HUDEP-2 (cell line): ENCODE measurements around the gene CCDC137.

Experiments used
- DNase-seq, 76 experiments: peaks; one replicate each; lab custom pipeline; 2025; ENCODE audit not compliant: unreplicated experiment in 76 of 76; lab: John Stamatoyannopoulos, UW

The CCDC137 gene

GRCh38 chr17:81697261-81698044 is 30.9 kb downstream of the CCDC137 start:
- no peak for DNase-seq

- no peak for DNase-seq
Measured at GRCh38 chr17:81700353-81701287, 34.1 kb downstream of the CCDC137 start.

GRCh38 chr17:81701288-81702071 is 34.9 kb downstream of the CCDC137 start:
- peak in 47 of 76 experiments; percentile 7 to 67 (median 36) for DNase-seq

- DNase-seq, result peak in 74 of 76 experiments; percentile 35 to 93 (median 82)
Measured at GRCh38 chr17:81702934-81703746, 36.6 kb downstream of the CCDC137 start, which contains the start of gene MRPL12. Gene MRPL12, plus strand, starts transcription at chr17:81703367. Its CDS starts 135 bp downstream, at chr17:81703502.

- DNase-seq, result peak in 3 of 76 experiments; percentile 14 to 37 (median 24)
Measured at GRCh38 chr17:81703747-81704654, 37.5 kb downstream of the CCDC137 start.

- no peak for DNase-seq
Measured at GRCh38 chr17:81705518-81706231, 39.1 kb downstream of the CCDC137 start.

- no peak for DNase-seq
Measured at GRCh38 chr17:81706232-81706611, 39.7 kb downstream of the CCDC137 start.

- DNase-seq, result no peak
Measured at GRCh38 chr17:81706757-81707624, 40.5 kb downstream of the CCDC137 start.

GRCh38 chr17:81707725-81708646 is 41.4 kb downstream of the CCDC137 start:
- no peak for DNase-seq

GRCh38 chr17:81708739-81709185 is 42.2 kb downstream of the CCDC137 start:
- DNase-seq, result no peak

- peak in 2 of 76 experiments; percentile 30 for DNase-seq
Measured at GRCh38 chr17:81710514-81711308, 44.2 kb downstream of the CCDC137 start.

- peak in 71 of 76 experiments; percentile 15 to 89 (median 70) for DNase-seq
Measured at GRCh38 chr17:81711814-81712467, 45.4 kb downstream of the CCDC137 start, which contains the start of gene SLC25A10. Gene SLC25A10, plus strand, starts transcription at chr17:81712284. Its CDS starts 143 bp downstream, at chr17:81712427.

GRCh38 chr17:81712468-81713003 is 46.0 kb downstream of the CCDC137 start:
- peak in 21 of 76 experiments; percentile 12 to 67 (median 35) for DNase-seq

GRCh38 chr17:81713004-81713555 is 46.5 kb downstream of the CCDC137 start:
- peak in 1 of 76 experiments; percentile 11 for DNase-seq
